NCI-H510A treated with DMSO at 0.1 percent for 48 hours (cell line): Measurements from ENCODE around the gene YDJC.
A peak's percentile ranks its signal among the peaks of the same experiment; 100 is the strongest.
"Not testable (repeated sequence)": the region's sequence is repeated elsewhere in the genome, so short reads cannot be mapped to it uniquely, and the experiment has no call there.

Source experiments
- DNase-seq: peaks from one replicate; lab custom pipeline; 2025; lab: John Stamatoyannopoulos, UW

The YDJC gene, protein sequence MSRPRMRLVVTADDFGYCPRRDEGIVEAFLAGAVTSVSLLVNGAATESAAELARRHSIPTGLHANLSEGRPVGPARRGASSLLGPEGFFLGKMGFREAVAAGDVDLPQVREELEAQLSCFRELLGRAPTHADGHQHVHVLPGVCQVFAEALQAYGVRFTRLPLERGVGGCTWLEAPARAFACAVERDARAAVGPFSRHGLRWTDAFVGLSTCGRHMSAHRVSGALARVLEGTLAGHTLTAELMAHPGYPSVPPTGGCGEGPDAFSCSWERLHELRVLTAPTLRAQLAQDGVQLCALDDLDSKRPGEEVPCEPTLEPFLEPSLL

DNA sequence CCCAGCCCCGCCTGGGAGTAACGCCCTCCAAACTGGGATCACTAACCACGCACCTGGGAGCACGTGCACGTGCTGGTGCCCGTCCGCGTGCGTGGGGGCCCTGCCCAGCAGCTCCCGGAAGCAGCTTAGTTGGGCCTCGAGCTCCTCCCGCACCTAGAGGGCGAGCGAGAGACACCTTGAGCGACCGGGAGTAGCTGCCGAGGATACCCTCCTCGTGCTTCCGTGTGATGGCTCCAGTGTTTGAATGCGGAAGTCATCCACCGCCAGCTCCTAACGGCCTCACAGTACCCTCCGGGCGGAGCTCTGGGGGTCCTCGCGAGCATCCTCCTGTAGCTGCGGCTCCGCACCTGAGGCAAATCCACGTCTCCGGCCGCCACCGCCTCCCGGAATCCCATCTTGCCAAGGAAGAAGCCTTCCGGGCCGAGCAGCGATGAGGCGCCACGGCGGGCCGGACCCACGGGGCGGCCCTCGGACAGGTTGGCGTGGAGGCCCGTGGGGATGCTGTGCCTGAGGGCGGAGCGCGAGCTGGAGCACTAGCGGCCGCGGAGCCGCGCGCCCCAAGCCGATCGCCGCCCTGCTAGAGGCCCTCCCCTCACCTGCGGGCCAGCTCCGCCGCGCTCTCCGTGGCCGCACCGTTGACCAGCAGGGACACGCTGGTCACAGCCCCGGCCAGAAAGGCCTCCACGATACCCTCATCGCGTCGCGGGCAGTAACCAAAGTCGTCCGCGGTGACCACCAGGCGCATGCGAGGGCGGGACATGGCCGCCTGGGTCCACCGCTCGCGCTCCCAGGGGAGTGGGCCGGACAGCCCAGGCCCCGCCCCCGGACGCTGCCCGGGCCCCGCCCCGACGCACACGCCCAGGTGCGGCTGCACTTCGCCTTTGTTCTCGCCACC is at the start of gene YDJC:
YDJC (minus strand) TSS at position 768 of the 895 bp plus-strand sequence; CDS start at position 760, 8 bp downstream.
- DNase-seq, result peak; percentile 89

GRCh38 chr22:21679383-21679782 is 49.6 kb upstream of the YDJC start:
- no peak for DNase-seq

- DNase-seq, result not testable (repeated sequence)
Measured at GRCh38 chr22:21678842-21679241, 49.0 kb upstream of the YDJC start.

- DNase-seq, result peak; percentile 43
Measured at GRCh38 chr22:21677606-21678443, 48.0 kb upstream of the YDJC start.

DNA sequence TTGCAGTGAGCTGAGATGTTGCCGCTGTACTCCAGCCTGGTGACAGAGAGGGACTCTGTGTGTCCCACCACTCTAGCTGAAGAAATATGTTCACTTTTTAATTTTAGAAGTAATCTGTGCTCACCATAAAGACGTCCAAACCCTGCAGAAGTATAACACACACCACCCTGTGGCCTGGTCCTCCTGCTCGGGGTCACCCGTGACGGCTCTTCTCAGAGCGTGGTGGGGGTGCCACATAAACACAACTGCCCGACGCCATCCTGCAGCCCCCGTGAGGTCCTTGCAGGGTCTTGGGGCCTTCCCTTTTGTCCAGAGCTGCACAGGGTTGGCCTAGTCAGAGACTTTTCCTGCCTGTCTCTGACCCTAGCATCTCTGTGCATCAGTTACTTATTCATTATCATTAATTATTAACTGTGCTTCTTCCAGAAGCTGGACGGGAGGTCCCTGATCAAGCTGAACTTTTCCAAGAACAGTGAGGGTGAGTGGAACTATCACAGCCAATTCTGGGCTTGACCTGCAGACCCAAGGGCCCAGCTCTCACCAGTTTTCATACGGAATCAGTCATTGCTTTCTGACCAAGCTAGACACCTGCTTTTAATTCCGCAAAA is 44.9 kb upstream of the YDJC start:
- no peak for DNase-seq

GRCh38 chr22:21673534-21674321 is 43.9 kb upstream of the YDJC start:
- no peak for DNase-seq

- no peak for DNase-seq
Measured at GRCh38 chr22:21672107-21672629, 42.3 kb upstream of the YDJC start.

- peak; percentile 59 for DNase-seq
Measured at GRCh38 chr22:21669026-21669425, 39.2 kb upstream of the YDJC start.

- DNase-seq, result peak; percentile 8
Measured at GRCh38 chr22:21666786-21667185, 37.0 kb upstream of the YDJC start.

DNA sequence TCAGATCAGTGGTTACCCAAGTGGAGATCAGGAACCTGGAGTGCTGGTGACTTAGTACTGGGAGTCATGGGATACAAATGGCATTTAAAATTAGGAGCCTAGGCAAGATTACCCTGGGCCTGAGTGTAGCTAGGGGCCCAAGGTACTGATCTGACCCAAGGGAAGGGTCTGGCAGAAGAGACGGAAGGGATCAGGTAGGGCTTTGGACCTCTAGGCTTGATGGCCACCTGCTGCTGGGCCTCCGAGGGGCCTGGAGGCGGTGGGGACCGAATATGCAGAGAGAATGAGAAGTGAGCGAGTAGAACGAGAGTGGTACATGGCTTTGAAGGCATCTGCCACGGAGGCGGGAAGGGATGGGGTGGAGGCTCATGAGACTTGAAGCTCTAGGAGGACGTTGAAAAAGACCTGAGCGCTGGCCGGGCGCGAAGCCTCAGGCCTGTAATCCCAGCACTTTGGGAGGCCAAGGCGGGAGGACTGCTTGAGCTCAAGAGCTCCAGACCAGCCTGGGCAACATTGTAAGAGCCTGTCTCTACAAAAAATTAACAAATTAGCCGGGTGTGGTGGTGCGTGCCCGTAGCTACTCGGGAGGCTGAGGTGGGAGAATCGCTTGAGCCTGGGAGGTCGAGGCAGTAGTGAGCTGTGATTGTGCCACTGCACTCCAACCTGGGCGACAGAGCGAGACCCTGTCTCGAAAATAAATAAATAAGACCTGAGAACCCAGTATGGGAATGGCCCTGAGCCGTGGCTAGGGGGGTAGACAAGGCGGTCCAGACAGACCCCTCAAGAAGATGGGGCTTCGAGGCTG is 35.4 kb upstream of the YDJC start:
- DNase-seq, result no peak

GRCh38 chr22:21663738-21664137 is 33.9 kb upstream of the YDJC start:
- DNase-seq, result no peak

GRCh38 chr22:21661991-21662390 is 32.2 kb upstream of the YDJC start:
- no peak for DNase-seq

GRCh38 chr22:21660904-21661303 is 31.1 kb upstream of the YDJC start:
- no peak for DNase-seq

- no peak for DNase-seq
Measured at GRCh38 chr22:21659864-21660525, 30.2 kb upstream of the YDJC start.

DNA sequence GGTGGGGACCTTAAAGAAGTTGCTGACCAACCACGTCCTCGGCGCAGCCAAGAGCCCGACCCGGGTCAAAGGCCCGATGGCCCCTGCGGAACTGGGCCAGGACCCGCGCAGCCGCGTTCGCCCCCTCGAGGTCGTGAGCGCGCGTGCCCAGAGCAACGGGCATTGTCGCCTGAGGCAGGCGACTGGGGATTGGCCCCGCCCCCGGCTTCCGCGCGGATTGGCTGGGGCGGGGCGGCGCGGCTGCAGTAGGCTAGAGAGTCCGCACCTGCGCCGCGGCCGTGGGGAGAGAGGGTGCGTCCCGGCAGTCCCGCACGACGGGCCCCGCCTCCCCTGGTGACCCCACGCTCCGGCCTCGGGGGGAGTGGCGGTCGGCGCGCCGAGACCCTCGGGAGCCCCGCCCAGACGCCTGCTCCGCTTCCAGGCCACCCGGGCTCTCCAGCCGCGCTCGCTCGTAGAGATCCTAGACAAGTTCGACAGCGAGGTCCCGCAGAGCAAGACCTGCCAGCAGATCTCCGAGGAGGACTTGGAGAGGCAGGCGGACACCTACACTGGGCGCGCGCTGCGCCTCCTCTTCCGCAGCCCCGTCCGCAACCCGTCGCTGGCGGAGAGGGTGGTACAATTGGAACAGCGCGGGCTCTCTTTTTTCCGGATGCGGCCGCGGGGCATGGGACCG is 27.7 kb upstream of the YDJC start:
- DNase-seq, result peak; percentile 75

- no peak for DNase-seq
Measured at GRCh38 chr22:21657020-21657359, 27.2 kb upstream of the YDJC start.

DNA sequence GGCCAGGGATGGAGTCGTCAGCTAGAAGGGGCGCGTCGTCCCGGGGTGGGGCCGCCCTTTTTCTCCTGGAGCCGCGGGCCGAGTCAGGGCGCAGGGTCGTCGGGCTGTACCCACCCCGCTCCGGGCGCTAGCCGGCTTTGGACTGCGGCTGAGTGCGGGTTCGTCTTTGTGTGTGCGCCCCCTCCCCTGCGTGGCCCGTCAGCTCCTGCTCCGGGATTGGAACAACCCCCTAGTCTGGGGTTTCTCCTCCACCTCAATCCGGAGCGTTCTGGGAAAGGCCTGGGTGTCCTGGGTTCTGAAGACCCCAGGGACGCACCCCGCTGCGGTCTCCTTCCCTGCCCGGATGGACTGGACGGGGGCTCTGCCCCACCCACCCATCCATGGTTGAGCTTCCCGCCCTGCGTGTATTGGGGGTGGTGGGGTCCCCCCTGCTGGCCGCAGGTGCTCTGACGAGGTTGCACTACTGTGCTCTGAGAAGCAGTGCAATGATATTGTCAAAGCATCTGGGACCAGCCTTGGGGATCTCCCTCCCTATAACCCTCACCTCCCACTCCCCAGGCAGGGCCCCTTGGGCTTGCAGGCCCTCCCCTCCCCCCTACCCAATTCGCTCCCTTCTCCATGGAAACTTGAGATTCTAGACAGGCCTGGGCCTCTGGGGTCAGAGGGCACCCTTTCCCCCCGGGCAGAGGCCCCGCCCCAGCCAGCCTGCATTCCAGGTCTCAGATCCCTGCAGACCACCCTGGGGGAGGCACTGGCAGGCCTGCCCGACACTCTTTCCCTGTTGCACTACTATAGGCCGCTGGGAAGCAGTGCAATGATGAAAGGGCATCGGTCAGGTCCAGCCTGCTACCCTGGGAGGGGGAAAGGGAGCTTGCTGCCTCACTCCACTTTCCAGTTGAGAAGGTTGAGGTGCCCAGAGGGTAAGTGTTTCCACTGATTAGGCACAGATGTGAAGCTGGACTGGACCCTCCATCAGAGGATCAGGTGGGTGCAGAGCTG is 23.0 kb upstream of the YDJC start:
- DNase-seq, result no peak
